ENCODE results near the gene IQCK.
"Not testable (repeated sequence)": the region's sequence is repeated elsewhere in the genome, so short reads cannot be mapped to it uniquely, and the experiment has no call there.

The IQCK gene

DNA sequence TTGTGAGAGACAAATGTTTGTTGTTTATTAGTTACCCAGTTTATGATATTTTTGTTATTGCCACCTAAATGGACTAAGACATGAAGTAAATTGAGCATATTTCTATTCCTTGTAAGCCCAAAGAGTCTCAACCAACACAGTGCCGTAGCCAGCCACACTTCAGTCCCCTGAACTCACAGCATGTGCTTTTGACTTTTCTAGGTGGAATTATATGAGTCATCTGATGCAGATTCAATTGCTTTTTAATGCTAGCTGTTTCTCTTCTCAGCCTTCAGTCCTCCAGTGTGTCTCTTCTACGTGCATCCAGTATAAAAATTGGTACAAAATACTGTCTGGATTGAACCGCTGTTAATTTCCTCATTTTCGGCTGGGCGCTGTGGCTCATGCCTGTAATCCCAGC lies 39.0 kb downstream of the IQCK start:
- no peak for DNase-seq (ENCODE audit: low read depth, low spot score)

DNA sequence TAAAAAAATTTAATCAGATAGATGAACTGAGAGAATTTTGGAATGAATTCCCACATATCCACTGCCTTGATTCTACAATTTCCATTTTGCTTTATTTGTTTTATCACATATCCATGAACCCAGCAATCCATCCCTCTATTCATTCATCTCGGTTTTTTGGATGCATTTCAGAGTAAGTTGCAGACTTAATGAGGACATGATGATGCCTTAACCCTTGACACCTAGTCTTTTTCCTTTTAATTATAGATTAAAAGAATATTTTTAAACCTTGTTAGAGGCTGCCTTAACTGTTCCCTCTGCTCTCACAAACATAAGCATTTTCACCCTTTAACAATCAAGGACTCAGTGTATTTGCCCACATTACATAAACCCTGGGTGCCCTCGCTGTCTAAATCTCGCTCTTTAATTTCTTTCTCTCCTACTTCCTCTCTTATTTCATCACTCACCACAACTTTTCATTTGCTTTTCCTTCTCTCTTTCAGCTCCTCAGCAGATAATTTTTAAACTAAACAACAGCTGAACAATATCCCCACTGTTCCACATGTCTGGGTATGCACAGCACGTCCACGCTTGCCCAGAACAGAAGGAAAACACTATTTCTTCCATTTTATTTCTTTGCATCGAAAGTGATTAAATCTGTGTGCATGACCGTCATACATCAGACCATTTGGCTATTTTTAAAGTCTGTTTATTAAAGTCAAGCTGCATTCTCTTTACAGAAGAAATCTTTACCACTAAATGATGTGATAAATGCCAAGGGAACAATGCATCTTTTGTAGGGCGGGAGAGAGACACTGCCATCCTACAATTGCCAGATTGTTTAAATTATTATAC lies 39.9 kb downstream of the IQCK start:
- DNase-seq (ENCODE audit: low read depth, low spot score): no peak

DNA sequence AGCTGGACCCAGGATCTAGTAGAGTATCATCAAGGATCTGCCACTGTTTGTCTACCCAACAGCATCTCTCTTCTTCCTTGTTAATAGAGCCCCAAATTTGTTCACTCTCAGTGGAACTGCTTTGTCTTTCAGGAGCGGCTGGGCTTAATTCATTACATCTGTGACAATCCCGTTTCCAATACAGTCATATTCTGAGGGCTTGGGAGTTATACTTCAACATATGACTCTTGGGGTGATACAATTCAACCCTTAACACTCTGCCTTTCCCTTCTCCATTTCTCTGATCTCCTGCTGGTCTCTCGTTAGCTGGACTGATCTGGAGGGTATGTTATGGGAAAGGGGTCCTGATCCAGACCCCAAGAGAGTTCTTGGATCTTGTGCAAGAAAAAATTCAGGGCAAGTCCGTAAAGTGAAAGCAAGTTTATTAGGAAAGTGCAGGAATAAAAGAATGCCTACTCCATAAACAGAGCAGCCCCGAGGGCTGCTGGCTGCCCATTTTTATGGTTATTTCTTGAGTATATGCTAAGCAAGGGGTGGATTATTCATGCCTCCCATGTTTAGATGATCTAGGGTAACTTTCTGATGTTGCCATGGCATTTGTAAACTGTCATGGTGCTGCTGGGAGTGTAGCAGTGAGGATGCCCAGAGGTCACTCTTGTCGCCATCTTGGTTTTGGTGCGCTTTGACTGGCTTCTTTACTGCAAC lies 42.4 kb downstream of the IQCK start:
- no peak for DNase-seq (ENCODE audit: low read depth, low spot score)

DNA sequence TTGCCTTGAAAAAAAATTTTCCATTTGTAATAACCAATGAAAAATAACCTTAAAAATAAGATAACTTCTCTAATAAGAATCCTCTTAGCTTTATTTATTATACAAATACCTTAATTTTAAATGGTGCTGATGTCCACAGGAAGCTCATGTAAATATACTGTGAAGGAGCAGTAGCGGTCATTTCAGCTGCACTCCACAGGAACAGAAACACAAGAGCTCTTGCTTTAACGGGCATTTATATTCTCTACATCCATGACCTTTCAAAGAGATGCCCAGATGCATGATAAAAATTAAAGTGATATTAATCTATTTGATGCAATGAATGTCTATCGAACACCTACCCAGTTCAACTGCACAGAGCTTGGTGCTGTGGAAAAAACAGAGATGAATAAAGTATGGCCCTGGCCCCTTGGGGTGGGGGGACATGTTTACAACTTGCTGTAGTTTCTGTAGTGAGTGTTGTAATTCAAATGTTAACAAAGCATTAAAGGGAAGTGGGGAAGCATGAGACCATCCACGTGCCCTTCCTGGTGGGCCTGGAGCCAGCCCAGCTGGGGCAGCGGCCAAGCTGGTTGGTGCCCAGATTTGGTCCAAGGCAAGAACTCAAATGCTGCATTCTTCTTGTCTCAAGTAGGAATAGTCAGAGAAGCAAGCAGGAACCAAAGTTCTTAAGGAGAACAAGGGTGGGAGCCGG lies 47.9 kb downstream of the IQCK start:
- no peak for DNase-seq (ENCODE audit: low read depth, low spot score)

DNA sequence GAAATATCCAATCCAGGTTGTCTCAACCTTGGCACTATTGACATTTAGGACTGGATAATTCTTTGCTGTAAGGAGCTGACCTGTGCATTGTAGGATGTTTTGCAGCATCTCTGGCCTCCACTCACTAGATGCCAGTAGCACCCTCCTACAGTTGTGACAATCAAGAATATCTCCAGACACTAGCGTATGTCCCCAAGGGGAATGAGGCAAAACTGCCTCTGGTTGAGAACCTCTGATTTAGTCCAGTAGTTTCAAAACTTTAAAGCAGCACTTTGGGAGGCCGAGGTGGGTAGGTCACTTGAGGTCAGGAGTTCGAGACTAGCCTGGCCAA lies 48.4 kb downstream of the IQCK start:
- no peak for DNase-seq (ENCODE audit: low read depth, low spot score)

DNA sequence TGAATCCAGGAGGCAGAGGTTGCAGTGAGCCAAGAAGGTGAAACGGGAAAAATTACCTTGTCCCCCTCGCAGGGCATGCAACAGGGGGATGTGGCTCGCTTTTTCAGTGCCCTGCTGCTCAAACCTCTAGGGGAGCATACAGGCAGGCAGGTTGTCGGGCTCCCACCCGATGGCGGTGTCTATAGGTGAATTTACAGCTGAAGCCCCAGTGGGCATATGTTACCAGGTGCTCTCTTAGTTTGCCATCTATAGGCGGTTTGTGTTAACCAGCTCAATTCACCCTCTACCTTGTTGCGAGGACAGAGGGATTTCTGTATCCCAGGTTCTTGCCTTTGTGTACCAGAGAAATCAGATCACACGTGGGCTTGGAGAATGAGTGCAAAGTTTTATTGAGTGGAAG lies 48.9 kb downstream of the IQCK start:
- no peak for DNase-seq (ENCODE audit: low read depth, low spot score)

DNA sequence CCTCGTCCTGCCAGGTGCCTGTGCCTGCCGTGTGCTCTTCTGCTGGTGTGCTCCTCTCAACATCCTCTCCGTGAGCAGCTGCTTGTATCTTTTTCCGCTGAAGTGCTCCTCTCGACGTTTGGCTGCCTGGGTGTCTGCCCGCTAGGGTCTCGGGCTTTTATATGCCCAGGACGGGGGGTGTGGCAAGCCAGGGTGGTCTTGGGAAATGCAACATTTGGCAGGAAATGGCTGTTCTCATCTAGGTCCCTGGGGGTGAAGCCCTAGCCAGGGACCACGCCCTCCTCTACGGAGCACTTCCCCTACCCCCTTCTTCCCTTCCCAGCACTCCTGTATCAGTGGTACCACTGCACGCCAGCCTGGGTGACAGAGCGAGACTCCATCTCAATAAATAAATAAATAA lies 49.4 kb downstream of the IQCK start:
- no peak for DNase-seq (ENCODE audit: low read depth, low spot score)

DNA sequence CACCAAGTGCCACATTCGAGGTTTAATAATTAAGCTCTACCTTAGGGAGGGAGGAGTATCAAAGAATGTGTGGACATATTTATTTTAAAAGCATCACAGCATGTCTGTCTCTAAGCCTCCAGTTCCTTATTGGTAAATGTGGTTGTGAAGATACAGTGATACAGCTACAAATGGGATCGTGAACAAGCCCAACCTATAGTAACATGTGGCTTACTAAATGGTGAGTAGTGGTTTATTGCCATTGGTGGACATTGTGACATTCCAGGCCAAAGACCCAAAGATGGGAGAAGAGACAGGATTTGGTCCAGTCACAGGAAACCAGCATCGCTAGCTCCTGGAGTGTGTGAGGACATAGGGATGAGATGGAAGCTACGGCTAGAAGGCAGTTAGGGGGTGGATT lies 51.2 kb downstream of the IQCK start:
- DNase-seq (ENCODE audit: low read depth, low spot score): no peak

DNA sequence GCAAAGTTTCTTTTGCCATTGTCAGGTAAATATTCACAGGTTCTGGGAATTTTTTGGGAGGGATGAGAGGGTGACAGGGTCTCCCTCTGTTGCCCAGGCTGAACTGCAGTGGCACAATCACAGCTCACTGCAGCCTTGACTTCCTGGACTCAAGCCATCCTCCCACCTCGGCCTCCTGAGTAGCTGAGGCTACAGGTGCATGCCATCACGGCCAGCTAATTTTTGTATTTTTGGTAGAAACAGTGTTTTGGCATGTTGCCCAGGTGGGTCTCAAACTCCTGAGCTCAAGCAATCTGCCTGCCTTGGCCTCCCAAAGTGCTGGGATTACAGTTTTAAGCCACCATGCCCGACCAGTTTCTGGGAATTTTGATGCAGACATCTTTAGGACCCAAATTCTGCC lies 53.0 kb downstream of the IQCK start:
- DNase-seq (ENCODE audit: low read depth, low spot score): no peak

DNA sequence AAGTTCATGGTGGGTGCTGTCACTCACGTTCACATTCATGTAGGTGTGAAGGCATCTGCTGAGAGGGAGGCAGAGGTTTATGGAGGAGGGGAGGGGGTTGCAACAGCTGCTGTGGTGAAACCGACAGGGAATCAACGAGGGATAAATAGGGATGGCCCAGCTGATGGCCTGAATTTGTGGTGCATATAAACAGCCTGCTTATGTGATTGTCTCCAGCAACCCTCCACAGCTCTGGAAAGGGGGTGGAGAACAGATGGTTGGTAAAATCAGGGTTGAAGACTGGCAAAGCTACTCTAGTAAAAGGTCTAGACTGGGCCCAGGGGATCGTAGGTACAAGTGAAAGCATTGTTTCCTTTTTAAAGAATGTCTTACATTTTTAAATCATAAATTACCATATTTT lies 53.7 kb downstream of the IQCK start:
- DNase-seq (ENCODE audit: low read depth, low spot score): no peak

DNA sequence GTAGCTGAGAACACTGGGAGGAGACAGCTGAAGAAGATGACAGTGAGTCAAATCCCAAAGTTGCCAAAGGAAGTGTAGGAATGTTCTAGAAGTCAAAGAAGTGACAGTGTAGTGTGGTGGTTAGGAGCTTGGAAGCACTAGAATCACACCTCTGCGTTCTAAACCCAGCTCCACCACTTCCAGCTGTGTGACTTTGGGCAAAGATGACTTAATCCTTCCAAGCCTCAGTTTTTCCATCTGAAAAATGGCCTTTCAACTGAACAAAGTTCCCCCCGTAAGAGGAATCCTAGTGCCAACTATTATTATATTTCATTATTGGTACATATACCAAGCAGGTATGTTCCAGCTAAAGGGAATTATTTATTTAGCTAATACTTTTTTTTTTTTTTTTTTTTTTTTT lies 56.0 kb downstream of the IQCK start:
- DNase-seq (ENCODE audit: low read depth, low spot score): no peak

DNA sequence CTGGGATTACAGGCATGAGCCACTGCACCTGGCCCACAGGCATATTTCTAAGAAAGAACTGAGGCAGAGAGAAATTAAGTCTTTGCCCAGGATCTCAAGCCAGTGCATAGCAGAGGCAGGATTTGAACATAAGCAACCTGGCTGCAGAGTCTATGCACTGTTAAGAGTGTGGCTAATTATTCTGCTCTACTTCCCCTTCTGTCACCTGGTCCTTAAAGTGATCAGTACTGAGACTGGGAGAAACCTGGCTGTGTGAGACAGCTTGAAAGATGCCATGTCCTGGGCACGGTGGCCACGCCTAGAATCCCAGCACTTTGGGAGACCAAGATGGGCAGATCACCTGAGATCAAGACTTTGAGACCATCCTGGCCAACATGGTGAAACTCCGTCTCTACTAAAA lies 58.1 kb downstream of the IQCK start:
- no peak for DNase-seq (ENCODE audit: low read depth, low spot score)

DNA sequence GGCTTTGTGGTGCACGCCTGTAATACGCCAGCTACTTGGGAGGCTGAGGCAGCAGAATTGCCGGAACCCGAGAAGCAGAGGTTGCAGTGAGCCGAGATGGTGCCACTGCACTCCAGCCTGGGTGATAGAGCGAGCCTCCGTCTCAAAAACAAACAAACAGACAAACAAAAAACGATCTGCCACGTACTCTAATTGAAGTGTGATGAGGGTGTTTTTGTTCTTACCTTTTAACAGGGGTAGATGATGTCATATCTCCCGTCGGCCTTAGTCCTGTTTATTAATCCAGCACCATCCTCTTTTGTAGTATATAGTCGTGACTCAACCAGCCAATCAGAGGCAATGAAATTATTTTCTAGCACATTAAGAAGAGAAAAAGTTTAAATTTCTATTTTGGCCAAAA lies 58.5 kb downstream of the IQCK start:
- DNase-seq (ENCODE audit: low read depth, low spot score): no peak

DNA sequence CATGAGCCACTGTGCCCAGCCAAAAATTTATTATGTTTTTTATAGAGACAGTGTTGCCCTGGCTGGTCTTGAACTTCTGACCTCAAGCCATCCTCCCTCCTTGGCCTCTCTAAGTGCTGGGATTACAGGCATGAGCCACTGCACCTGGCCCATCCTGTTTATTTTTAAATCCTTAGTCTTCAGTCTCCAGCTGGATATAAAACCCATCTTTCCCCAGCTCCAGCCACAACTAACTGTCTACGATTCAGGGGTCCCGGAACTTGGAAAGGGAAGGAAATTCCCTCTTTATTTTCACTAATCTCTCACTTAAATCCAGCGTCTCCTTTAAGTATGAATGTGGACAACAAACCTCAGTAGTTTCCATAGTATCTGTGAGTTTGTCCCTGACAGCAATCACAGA lies 62.2 kb downstream of the IQCK start:
- DNase-seq (ENCODE audit: low read depth, low spot score): no peak

DNA sequence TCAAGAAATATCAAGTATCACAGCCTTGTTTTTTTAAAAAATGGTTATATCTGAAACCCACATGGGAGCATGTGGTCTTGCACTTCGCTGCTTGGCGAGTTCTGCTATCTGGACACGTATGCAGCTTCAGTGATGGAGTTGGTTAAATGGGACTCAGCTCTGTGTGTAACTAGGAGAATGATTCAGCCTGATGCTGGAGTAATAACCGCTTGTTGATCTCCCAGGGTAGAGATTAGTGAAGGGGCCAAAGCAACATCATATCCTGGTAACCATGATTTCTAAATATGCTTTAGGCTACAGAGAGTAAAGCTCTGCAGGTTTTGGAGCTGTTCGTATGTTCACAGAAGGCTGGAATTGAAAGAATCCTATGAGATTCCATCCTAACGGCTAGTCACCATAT lies 63.2 kb downstream of the IQCK start:
- no peak for DNase-seq (ENCODE audit: low read depth, low spot score)

DNA sequence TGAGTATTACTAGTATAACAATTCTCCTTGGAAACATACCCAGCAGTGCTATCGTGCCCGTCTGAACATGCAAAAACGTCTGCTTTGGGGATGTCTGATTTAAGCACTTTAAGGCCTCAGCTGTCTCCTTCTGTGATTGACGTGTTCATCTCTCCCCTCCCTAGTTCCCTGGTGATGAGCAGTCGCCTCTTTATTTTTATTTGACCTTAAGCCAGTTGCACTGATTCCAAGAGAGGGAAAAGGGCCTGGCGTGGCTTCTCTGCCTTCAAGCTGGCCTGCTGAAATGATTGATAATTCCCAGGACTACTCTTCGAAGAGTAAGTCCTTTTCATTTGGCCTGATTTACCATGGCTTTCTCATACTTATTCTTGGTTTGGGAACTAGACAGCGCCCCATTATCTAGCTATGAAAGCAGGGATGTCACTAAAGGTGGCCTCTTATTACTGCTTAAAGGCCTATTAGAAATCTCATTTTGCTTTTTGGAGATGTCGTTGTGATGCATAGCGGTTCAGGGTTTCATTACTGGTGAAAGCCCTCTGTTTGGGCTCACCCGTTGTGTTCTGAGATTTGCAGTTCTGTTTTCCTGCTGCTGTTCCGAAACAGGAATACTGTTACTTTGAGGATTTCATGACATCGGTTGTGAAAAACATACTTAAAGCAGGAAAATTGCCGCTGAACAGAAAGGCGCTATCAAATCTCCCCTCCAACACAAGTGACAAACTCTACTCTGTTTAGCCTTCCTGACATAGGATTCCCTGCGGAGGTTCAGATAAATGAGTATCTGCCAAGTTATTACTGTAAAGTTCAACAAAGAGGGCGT lies 65.5 kb downstream of the IQCK start:
- no peak for DNase-seq (ENCODE audit: low read depth, low spot score)

DNA sequence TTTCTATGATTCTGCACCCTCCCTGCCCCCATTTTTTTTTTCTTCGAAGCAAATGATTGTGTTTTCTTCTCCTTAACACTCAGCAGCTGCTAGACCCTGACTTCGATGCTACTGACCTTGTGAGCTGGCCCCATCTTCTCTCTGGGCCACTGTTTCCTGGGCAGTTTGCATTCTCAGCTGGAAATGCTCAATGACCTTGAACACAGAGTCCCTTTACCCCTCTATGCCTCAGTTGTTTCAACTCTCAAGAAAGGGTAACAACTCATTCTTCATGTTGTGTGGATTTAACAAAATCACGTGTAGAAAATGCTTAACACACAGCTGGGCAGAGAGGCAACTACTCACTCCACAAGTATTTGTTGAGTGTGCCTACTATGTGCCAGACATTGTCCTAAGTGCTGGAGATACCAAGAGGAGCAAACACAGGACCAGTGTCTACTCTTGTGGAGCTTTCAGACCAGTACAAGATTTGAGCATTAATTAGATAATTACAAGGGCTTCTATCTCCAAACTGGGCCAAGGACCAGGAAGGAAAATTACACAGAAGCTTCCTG lies 66.2 kb downstream of the IQCK start:
- DNase-seq (ENCODE audit: low read depth, low spot score): no peak

DNA sequence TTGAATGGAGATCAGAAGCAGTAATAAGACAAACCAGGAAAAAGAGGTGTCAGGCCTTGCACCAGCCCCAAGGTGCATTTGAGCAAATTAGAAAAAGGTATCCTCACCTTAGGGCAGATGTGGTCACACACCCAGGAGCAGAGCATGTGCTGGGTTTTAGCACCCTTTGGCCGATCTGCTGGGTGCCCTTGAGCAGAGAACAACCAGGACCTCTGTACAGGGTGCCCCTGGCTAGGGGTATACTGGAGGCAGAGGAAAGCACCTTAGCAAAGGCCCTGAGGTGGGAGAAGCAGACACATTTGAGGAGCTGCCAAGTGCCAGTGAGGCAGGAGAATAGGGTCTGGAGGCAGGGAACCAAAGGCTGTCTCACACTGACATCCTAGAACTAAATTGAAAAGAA lies 67.0 kb downstream of the IQCK start:
- DNase-seq (ENCODE audit: low read depth, low spot score): no peak

DNA sequence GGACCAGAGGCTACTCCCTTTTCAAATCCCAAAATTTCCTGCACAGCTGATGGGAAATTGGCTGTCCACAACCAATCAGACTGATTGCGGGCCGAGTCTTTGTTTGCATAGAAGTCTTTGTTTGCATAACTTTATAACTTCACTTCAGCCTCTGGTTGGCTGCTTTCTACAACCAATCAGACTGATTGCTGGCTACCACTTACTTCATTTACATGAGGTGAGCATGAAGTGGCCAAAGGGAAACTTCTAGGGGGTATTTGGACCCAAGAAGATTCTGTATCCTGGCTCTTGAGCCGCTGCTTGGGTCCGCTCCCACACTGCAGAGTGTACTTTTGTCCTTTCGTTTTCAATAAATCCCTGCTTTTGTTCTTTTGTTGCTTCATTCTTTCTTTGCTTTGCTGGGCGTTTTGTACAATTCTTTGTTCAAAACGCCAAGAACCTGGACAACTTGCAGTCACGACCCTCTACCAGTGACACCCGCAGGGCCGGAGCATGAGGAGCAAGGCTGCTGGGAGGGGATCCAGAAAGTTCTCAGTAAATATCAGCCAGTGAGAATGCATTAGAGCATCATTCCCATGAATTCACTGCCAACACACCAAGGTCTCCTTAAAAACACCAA lies 67.5 kb downstream of the IQCK start:
- DNase-seq (ENCODE audit: low read depth, low spot score): no peak

DNA sequence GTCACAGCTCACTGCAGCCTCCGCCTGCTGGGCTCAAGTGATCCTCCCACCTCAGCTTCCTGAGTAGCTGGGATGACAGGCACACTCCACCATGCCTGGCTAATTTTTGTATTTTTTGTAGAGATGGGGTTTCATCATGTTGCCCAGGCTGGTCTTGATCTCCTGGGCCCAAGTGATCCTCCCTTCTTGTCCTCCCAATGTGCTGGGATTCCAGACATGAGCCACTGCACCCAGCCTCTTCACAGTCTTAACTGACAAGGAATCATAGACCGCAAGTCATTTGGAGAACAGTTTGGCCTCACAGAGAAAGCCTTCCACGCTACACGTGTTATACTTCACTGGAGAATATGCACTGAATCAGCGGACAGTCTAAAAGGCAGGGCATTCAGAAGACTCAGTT lies 83.3 kb downstream of the IQCK start:
- DNase-seq (ENCODE audit: low read depth, low spot score): not testable (repeated sequence)

DNA sequence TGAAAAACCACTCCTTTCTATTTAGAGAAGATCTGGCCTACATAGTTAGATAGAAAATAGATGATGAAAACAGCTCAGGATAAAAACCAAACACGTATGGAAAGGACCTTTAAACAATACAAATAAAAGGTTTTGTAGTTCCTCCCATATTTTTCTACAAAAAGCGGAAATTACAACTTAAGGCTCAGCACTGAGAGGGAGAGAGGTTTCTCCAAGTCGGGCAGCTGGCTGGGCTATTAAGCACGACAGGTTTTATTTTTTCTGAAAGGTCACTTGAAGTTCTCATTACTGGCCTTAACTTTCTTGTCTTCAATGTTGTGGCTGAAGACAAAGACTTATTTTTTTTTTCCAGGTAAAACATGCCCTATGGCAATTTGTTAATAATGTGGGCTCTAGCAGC lies 83.8 kb downstream of the IQCK start:
- not testable (repeated sequence) for DNase-seq (ENCODE audit: low read depth, low spot score)

All from iPS DF 19.7 (cell line).